Mesenchymal stem cell (in vitro differentiated cells and primary cell): Measurements from ENCODE around the gene SMIM34.
"Not testable (repeated sequence)": the region's sequence is repeated elsewhere in the genome, so short reads cannot be mapped to it uniquely, and the experiment has no call there.

ENCODE experiments used
- DNase-seq: peaks from one replicate; pipeline ENCODE4 v3.0.0-alpha.2; 2013
- H2AFZ ChIP-seq: one replicate; pipeline ENCODE4 v1.6.1; 2013; ENCODE audit warnings: low read depth, mild to moderate bottlenecking, control low read depth, inconsistent platforms, low read length, moderate library complexity
- H2AK5ac ChIP-seq: 2 replicates; pipeline ENCODE4 v1.6.1; 2013; ENCODE audit warnings: low read length, moderate library complexity, mild to moderate bottlenecking, inconsistent platforms; ENCODE audit not compliant: severe bottlenecking
- H2BK120ac ChIP-seq: one replicate; pipeline ENCODE4 v1.6.1; 2013; ENCODE audit warnings: low read depth, mild to moderate bottlenecking, inconsistent platforms, low read length, moderate library complexity
- H2BK12ac ChIP-seq, 2 experiments: one replicate each; pipeline ENCODE4 v1.6.1; 2013; ENCODE audit warnings: inconsistent platforms in 2 of 2, low read length in 2 of 2, mild to moderate bottlenecking in 2 of 2, moderate library complexity in 2 of 2, control low read depth in 1 of 2
- H2BK15ac ChIP-seq: one replicate; pipeline ENCODE4 v1.6.1; 2013; ENCODE audit warnings: mild to moderate bottlenecking, low read depth, inconsistent platforms; ENCODE audit not compliant: poor library complexity, severe bottlenecking
- H2BK5ac ChIP-seq: 2 replicates; pipeline ENCODE4 v1.6.1; 2013; ENCODE audit warnings: low read depth, mild to moderate bottlenecking, low read length, control low read depth, inconsistent platforms; ENCODE audit not compliant: poor library complexity, severe bottlenecking
- H3K14ac ChIP-seq, 2 experiments: one replicate each; pipeline ENCODE4 v1.6.1; 2013; ENCODE audit warnings: inconsistent platforms in 2 of 2, low read length in 2 of 2, control low read depth in 1 of 2, mild to moderate bottlenecking in 1 of 2, moderate library complexity in 1 of 2
- H3K18ac ChIP-seq, 2 experiments: one replicate each; pipeline ENCODE4 v1.6.1; 2013; ENCODE audit warnings: inconsistent platforms in 2 of 2, low read length in 2 of 2, control low read depth in 1 of 2, low read depth in 1 of 2, mild to moderate bottlenecking in 1 of 2
- H3K23ac ChIP-seq, 2 experiments: one replicate each; pipeline ENCODE4 v1.6.1; 2013; ENCODE audit warnings: inconsistent platforms in 2 of 2, low read length in 2 of 2, mild to moderate bottlenecking in 2 of 2, moderate library complexity in 2 of 2, control low read depth in 1 of 2
- H3K27ac ChIP-seq: 2 replicates; pipeline ENCODE4 v1.5.1; 2013; ENCODE audit warnings: mild to moderate bottlenecking, moderate library complexity, low read length, control low read depth, inconsistent platforms; ENCODE audit not compliant: poor library complexity, severe bottlenecking
- H3K27me3 ChIP-seq, 2 experiments: 2 replicates each; pipeline versions ENCODE4 v1.6.1 to v1.7.0; 2013; ENCODE audit warnings: low read length in 2 of 2, mild to moderate bottlenecking in 2 of 2, moderate library complexity in 2 of 2, control low read depth in 1 of 2, inconsistent platforms in 1 of 2; ENCODE audit not compliant: control insufficient read depth in 1 of 2, insufficient read depth in 1 of 2
- H3K36me3 ChIP-seq, 2 experiments: 2 replicates each; pipeline versions ENCODE4 v1.6.1 to v1.7.0; 2013; ENCODE audit warnings: low read length in 2 of 2, control low read depth in 1 of 2, inconsistent platforms in 1 of 2, low read depth in 1 of 2, mild to moderate bottlenecking in 1 of 2; ENCODE audit not compliant: insufficient read depth in 2 of 2, control insufficient read depth in 1 of 2
- H3K4ac ChIP-seq, 2 experiments: one replicate each; pipeline ENCODE4 v1.6.1; 2013; ENCODE audit warnings: inconsistent platforms in 2 of 2, low read length in 2 of 2, mild to moderate bottlenecking in 2 of 2, moderate library complexity in 2 of 2, control low read depth in 1 of 2, low read depth in 1 of 2
- H3K4me1 ChIP-seq: 2 replicates; pipeline ENCODE4 v1.6.1; 2013; ENCODE audit warnings: low read depth, low read length, control low read depth; ENCODE audit not compliant: control insufficient read depth, insufficient read depth
- H3K4me2 ChIP-seq: 2 replicates; pipeline ENCODE4 v1.6.1; 2013; ENCODE audit warnings: low read length, mild to moderate bottlenecking, inconsistent platforms; ENCODE audit not compliant: poor library complexity, severe bottlenecking
- H3K4me3 ChIP-seq, 2 experiments: 2 replicates each; pipeline versions ENCODE4 v1.5.1 to v1.7.0; 2013; ENCODE audit warnings: low read length in 2 of 2, mild to moderate bottlenecking in 2 of 2, control low read depth in 1 of 2, low read depth in 1 of 2; ENCODE audit not compliant: insufficient read depth in 1 of 2
- H3K79me1 ChIP-seq: replicated peaks from 2 replicates; pipeline ENCODE4 v1.6.1; 2013; ENCODE audit warnings: mild to moderate bottlenecking, control low read depth, low read length, inconsistent platforms; ENCODE audit not compliant: poor library complexity, severe bottlenecking
- H3K9ac ChIP-seq: 2 replicates; pipeline ENCODE4 v1.7.0; 2013; ENCODE audit warnings: mild to moderate bottlenecking, low read length, moderate library complexity
- H3K9me3 ChIP-seq: 2 replicates; pipeline ENCODE4 v1.7.0; 2013; ENCODE audit warnings: mild to moderate bottlenecking, low read length; ENCODE audit not compliant: control insufficient read depth
- H4K8ac ChIP-seq: one replicate; pipeline ENCODE4 v1.6.1; 2013; ENCODE audit warnings: inconsistent platforms, mild to moderate bottlenecking, low read length, moderate library complexity
- H4K91ac ChIP-seq: one replicate; pipeline ENCODE4 v1.6.1; 2013; ENCODE audit warnings: mild to moderate bottlenecking, low read length, inconsistent platforms
- WGBS: methylation state at CpG from one replicate; pipeline ENCODE4 v1.1.7; 2013; ENCODE audit warnings: mixed read lengths; 5-methylcytosine and 5-hydroxymethylcytosine counted together

SMIM34 gene

GRCh38 chr21:34404742-34405141 lies 19.0 kb downstream of the SMIM34 start:
- H4K8ac ChIP-seq, H2BK12ac ChIP-seq, H3K27me3 ChIP-seq, H3K4ac ChIP-seq, H3K4me2 ChIP-seq, H3K27ac ChIP-seq, H2BK5ac ChIP-seq, H2BK15ac ChIP-seq, H3K23ac ChIP-seq, H3K18ac ChIP-seq, H3K4me1 ChIP-seq, DNase-seq, H3K36me3 ChIP-seq, H3K9me3 ChIP-seq, H2AFZ ChIP-seq, H3K4me3 ChIP-seq, H3K9ac ChIP-seq, H3K79me1 ChIP-seq, H4K91ac ChIP-seq, H3K14ac ChIP-seq, H2AK5ac ChIP-seq, H2BK120ac ChIP-seq: not testable (repeated sequence)
- WGBS: no CpG with 5 or more reads among the region's 5 CpGs

DNA sequence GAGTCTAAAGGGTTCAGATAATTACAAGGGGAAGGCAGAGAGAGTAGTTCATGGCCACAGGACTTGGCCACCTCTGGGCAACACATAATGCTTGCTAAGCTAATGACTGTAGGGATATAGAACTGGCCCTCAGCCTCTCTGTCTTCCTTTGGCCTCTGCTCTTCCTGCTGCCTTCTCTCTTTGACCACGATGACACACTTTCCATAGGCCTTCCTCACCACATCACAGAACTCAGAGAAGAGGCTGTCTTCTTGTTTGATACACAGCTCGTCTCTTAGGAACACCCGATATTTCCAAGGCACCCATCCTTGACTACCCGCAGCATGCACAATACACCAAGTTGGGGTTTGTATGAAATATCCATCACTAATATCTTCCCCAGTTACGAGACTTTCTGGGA lies 23.2 kb downstream of the SMIM34 start:
- H3K9ac ChIP-seq: not testable (repeated sequence)
- no CpG with 5 or more reads among the region's 5 CpGs for WGBS

GRCh38 chr21:34383724-34384415 lies 39.9 kb downstream of the SMIM34 start:
- DNase-seq, H3K27me3 ChIP-seq, H4K91ac ChIP-seq, H3K14ac ChIP-seq, H3K9ac ChIP-seq, H2BK15ac ChIP-seq, H2BK5ac ChIP-seq, H3K23ac ChIP-seq, H3K27ac ChIP-seq, H4K8ac ChIP-seq, H3K18ac ChIP-seq, H2AK5ac ChIP-seq, H3K79me1 ChIP-seq, H3K36me3 ChIP-seq, H3K4me2 ChIP-seq, H3K4me3 ChIP-seq, H3K4ac ChIP-seq, H3K4me1 ChIP-seq, H2BK12ac ChIP-seq, H2BK120ac ChIP-seq, H2AFZ ChIP-seq, H3K9me3 ChIP-seq: not testable (repeated sequence)
- WGBS: no CpG with 5 or more reads among the region's 14 CpGs

More for the DNA sequence above, 23.2 kb downstream of the SMIM34 start:
- H4K91ac ChIP-seq, H3K4me3 ChIP-seq, H3K23ac ChIP-seq, H2BK120ac ChIP-seq, DNase-seq, H3K18ac ChIP-seq, H2AK5ac ChIP-seq, H2BK12ac ChIP-seq, H2BK15ac ChIP-seq, H2AFZ ChIP-seq, H3K79me1 ChIP-seq, H3K4me1 ChIP-seq, H3K36me3 ChIP-seq, H2BK5ac ChIP-seq, H4K8ac ChIP-seq, H3K14ac ChIP-seq, H3K27ac ChIP-seq, H3K4me2 ChIP-seq, H3K27me3 ChIP-seq, H3K9me3 ChIP-seq, H3K4ac ChIP-seq: not testable (repeated sequence)

DNA sequence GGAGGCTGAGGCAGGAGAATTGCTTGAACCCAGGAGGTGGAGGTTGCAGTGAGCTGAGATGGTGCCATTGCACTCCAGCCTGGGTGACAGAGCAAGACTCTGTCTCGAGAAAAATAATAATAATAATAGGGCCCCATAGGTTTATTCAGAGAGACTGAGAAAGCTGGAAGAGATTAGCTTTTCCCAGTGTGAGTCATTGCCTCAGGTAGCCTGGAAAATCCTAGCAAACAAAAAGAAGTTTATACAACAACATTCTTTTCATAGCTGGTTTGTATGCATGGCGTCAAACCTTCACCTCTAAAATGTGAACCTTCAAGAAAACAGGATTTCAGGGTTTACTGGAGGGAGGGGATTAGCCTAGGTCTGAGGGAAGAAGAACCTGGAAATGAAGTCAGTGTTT lies 40.6 kb downstream of the SMIM34 start:
- H3K9me3 ChIP-seq, H3K27me3 ChIP-seq, H2BK120ac ChIP-seq, H3K18ac ChIP-seq, H2AK5ac ChIP-seq, H3K36me3 ChIP-seq, H2AFZ ChIP-seq, H2BK15ac ChIP-seq, DNase-seq, H3K14ac ChIP-seq, H3K9ac ChIP-seq, H2BK12ac ChIP-seq, H3K27ac ChIP-seq, H4K91ac ChIP-seq, H3K4me3 ChIP-seq, H3K4me1 ChIP-seq, H3K4me2 ChIP-seq, H4K8ac ChIP-seq, H2BK5ac ChIP-seq, H3K4ac ChIP-seq, H3K79me1 ChIP-seq, H3K23ac ChIP-seq: not testable (repeated sequence)
- WGBS: no CpG with 5 or more reads among the region's 2 CpGs
